ENCODE measurements around the gene SEC14L1.
"Not testable (repeated sequence)": the region's sequence is repeated elsewhere in the genome, so short reads cannot be mapped to it uniquely, and the experiment has no call there.

The SEC14L1 gene

DNA sequence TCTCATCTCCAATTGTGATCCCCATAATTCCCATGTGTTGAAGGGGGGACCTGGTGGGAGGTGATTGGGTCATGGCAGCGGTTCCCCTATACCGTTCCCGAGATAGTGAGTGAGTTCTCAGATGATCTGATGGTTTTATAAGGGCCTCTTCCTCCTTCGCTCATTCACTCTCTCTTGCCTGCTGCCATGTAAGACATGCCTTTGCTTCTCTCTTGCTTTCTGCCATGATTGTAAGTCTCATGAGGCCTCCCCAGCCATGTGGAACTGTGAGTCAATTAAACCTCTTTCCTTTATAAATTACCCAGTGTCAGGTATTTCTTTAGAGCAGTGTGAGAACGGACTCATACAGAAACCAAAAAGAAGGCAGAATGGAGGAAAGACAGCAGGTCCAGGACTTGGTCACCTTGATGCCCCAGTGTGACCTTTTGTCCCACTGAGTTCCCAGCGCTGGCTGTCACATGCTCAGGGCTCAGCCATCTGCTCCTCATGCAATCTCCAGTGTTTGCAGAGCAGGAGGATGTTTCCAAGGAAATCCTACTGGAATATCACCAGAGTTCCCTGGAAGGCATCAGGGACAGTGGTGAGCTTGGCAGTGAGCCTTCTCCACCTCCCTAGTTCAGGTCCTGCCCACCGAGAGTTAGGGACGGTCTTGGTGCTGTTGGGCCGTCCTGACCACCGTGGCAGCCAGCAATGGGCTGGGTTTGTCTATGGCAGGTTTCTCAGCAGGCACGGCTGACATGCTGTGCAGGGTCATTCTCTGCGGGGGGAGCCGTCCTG lies 96.7 kb downstream of the SEC14L1 start:
- DNase-seq (ENCODE audit: low read depth, low spot score), result no peak

DNA sequence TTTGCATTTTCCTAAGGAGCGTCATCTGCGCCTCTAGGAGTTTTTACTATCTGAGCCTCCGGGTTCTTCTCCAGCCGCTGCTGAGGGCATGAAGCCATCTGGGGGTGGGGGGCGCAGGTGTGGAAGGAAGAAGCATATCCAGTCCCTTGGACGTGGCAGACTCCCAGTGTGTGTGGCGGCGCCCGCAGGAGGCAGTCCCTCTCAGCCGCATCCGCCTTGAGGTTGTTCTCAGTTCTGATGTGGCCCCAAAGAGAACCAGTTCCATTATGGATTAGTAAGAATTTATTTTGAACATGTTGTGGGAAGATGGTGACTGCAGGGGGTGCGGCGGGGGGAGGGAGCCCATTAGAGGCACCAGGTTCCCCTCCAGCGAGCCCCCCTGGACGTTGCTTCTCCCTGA lies 100.2 kb downstream of the SEC14L1 start:
- DNase-seq (ENCODE audit: low read depth, low spot score), result no peak

DNA sequence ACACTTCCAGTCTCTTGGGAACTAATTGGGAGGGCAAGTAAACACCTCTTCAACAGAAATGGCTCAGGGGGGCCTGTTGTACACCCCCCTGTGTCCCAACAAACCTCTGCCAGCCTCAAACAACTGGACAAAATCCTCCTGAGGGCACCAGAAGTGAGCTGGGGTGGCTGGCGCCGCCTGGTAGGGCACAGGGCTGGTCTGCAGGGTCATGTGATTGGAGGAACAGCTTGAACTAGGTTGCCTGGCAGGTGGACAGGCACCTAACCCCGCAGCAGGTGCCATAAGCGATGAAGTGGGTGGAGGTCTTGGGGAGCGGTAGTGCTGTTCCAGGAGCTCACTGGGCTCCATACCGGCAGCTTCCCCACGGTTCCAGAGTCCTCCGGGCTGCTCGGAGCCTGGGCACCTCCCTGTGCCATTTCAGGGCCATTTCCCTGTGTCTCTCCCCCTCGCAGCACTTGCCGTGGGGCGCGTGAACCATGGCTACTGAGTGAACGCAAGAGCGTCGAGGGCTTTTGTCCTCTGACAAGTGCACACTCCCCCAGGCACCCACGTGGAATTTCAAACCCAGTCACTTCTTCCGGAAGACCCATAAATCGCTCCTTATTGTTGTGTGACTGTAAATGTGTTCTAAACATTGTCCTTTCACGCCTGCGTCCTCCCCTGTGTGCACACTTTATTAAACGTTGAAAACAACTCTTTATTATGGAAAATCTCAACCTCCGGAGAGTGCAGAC lies 101.5 kb downstream of the SEC14L1 start:
- no peak for DNase-seq (ENCODE audit: low read depth, low spot score)

GRCh38 chr17:77245162-77245926 lies 104.6 kb downstream of the SEC14L1 start:
- DNase-seq (ENCODE audit: low read depth, low spot score), result no peak

- DNase-seq (ENCODE audit: low read depth, low spot score), result no peak
Measured at GRCh38 chr17:77246110-77247047, 105.6 kb downstream of the SEC14L1 start.

- no peak for DNase-seq (ENCODE audit: low read depth, low spot score)
Measured at GRCh38 chr17:77247048-77247541, 106.3 kb downstream of the SEC14L1 start.

GRCh38 chr17:77247609-77248008 lies 106.8 kb downstream of the SEC14L1 start:
- DNase-seq (ENCODE audit: low read depth, low spot score), result no peak

DNA sequence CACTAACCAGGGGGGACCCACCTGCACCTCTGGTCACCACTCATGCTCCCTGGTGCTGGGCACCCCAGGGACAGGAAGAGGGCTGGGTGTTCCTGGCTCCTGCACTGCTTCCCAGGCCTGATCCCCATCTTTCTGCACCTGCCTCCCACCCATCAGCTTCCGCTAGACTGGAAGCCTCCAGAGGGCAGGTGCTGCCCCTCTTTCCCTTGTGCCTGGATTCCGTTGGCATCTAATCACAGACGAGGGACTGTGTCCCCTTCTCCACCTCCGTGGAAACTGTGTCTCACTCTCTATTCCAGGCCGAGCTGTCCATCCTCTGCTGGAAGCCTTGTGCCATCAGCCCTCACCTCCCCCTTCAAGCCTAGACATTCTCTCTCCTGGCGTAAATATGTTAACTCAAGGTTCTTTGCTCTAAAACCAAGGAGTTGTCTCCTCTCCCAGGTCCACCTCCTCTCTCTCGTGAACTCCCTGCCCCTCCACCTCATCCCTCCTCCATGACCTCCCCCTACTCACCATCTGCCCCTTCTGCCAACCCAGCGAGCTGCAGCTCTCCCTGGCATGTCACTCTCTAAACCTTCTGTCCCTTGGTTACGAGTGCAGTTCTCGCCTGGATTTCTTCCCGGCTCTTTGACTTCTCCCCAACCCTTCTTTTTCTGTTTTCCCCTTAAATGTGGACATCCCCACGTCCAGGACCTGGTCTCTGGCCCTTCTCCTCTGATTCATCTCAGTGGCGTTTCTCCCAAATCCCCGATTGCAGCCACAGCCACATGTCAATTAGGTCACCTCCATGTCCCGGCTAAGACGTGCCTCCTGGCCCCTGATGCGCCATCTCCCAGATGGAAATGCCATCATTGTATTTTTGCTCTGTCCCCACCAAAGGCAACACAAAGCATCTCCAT lies 107.7 kb downstream of the SEC14L1 start:
- no peak for DNase-seq (ENCODE audit: low read depth, low spot score)

DNA sequence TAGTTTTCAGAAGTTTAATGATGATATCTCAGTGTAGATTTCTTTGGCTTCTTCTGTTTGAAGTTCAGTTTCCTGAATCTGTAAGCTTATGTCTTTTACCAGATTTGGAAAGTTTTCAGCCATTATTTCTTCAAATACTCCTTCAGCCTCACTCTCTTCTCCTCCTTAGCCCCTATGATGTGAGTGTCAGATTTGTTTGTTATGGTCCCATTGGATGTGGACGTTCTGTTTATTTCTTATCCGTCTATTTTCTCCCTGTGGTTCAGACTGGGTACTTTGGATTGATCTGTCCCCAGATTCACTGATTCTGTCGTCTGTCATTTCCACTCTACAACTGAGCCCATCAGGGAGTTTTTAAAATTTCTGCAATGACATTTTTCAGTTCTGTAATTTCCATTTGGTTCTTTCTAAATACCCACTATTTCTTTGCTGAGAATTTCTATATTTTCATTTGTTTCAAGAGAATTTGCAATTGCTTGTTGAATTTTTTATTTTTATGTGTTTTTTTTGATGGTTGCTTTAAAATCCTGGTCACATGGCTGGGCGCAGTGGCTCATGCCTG lies 110.9 kb downstream of the SEC14L1 start:
- no peak for DNase-seq (ENCODE audit: low read depth, low spot score)

DNA sequence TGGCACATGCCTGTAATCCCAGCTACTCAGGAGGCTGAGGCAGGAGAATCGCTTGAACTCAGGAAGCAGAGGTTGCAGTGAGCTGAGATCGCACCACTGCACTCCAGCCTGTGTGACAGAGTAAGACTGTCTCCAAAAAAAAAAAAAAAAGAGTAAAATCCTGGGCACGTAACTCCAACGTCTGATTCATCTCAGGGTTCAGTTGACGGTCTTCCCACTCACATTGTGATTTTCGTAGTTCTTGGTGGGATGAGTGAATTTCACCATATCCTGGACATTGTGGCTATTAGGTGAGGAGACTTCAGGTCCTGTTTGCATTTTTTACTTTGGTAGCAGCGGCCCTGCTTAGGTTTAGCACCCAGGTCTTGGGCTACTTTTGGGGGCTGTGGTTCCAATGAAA lies 111.5 kb downstream of the SEC14L1 start:
- not testable (repeated sequence) for DNase-seq (ENCODE audit: low read depth, low spot score)

- no peak for DNase-seq (ENCODE audit: low read depth, low spot score)
Measured at GRCh38 chr17:77253611-77254051, 112.9 kb downstream of the SEC14L1 start.

DNA sequence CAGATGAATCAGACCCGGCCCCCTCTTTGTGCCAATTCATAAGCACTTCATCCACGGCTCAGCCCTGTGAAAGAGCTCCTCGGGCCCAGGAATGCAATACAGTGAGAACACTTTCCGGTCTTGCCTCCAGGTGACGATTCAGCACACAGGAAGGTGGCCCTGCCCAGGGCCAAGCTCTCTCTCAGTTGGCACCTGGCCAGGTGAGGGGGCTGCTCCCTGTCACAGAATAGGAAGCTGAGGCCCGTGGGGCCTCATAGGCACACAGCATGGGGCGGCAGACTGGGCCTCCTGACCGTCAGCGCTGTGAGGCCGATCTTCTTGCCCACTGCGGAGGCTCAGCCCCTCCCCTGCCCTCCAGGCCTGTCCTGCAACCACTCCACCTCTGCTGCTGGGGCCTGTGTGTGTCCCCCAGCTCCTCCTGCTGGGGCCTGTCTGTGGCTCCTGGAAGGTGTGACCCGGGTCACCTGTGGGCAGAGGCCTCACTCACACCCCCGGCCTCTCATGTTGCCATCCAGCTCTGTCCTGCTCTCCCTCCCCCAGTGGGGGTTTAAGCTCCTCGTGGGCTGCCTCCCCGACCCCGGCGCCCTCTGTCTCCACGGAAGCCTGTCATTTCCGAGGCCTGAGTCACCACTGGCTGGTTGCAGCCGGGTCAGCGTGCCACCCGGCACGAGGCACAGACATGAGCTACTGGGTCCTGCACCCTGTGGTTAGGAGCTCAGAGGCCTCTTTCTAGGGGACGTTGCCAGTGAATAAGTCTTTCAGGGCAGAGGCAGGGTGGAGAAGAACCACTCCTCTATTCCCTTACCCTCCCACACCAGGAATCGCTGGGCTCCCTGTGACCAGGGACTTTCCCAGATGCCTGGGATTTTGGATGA lies 114.4 kb downstream of the SEC14L1 start:
- DNase-seq (ENCODE audit: low read depth, low spot score), result peak; percentile 57

DNA sequence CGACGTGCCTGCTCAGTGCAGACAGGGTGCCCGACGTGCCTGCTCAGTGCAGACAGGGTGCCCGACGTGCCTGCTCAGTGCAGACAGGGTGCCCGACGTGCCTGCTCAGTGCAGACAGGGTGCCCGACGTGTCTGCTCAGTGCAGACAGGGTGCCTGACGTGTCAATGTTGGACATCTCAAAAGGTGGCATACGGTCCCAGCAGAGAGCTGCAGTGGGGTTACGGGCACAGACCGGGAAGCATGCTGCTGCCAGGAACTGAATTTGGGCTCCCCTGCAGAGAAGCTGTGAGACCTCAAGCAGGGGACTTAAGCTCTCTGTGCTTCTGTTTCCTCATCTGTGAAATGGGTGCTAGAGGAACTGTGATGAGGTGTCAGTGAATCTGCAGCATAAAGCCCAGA lies 115.2 kb downstream of the SEC14L1 start:
- DNase-seq (ENCODE audit: low read depth, low spot score), result not testable (repeated sequence)

DNA sequence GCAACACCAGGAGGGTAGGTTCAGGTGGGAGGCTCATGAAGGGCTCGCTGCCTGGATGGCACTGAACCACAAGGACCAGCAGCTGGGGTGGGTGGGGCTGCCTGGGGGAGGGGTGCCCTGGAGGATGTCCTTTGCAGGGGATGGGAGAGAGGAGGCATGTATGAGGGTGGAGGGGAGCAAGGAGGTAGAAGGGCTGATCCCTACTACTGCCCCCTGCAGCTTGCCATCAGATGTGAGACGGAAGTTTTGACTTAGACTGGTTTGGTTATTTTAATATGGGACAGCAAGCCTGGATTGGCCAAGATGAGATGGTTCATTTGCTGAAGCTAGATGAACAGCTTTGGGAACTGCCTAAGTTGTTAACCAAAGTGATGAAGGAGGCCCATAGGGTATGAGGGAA lies 115.9 kb downstream of the SEC14L1 start:
- no peak for DNase-seq (ENCODE audit: low read depth, low spot score)

- no peak for DNase-seq (ENCODE audit: low read depth, low spot score)
Measured at GRCh38 chr17:77257169-77257568, 116.4 kb downstream of the SEC14L1 start.

DNA sequence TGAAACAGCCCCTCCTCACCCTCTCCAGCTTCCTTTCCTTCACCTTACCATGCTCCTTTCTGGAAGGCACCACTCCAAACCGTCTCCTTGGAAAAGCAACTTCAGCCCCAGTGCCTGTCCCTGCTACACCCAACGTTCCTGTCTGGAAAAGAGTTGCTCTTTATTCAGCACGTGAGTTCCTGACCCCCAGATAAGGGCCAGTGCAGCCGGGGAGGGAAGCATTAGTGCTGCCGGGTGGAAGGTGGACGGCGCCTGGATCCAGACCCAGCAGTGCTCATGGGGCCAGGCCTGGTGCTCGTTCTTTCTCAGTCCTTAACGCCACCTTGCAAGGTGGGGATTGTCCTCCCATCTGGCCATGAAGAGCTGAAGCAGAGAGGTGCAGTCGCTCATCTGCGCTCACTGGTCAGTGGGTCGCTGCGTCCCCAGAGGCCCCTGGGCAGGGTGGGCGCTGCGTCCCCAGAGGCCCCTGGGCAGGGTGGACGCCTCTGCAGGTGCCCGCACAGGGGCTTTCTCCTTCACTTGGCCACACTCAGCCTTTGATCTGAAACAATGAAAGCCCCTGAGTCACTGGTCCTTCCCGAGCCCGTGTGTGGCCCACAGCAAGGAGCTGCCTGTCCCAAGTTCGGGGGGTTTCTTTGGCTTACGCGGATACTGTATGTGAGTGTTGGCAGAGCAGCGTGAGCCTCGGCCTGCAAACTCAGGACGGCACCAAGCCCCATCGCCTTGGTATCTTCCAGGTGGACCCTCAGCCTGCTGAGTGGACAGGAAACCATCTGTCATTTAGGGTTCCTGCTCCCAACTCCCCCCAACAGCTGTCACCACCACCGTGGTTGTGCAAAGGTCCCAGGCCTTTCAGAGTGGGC lies 117.1 kb downstream of the SEC14L1 start:
- DNase-seq (ENCODE audit: low read depth, low spot score), result no peak

DNA sequence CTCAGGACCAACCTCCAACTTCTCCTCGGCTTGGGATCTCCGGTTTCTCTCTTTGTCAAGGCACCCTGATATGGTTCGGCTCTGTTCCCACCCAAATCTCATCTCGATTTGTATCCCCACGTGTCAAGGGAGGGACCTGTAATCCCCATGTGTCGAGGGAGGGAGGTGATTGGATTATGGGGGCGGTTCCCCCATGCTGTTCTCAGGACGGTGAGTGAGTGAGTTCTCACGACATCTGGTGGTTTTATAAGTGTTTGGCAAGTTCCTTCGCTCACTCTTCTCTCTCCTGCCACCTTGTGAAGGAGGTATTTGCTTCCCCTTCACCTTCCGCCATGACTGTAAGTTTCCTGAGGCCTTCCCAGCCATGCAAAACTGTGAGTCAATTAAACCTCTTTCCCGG lies 117.9 kb downstream of the SEC14L1 start:
- no peak for DNase-seq (ENCODE audit: low read depth, low spot score)
